PC-9 (cell line): ENCODE data around the gene CARMIL3. TPM values are rescaled to one million over a fixed set of nuclear protein-coding genes. Genes with fewer than 3 reads are reported as not detected.

ENCODE experiments used
- BruUV-seq: library from RNA; stranded (reverse); fragments of 400-500 nt; replicated peaks from 2 replicates; lab custom pipeline; 2021; lab: Mats Ljungman, UMichigan
- CTCF ChIA-PET: fragments of 300-600 bp; sonication (Branson Sonifier 250); formaldehyde crosslinking; loops from one replicate; lab custom pipeline; 2022; ENCODE audit warnings: antibody characterized with exemption; lab: Charles Lee
- POLR2A ChIA-PET: fragments of 300-600 bp; sonication (Branson Sonifier 250); formaldehyde crosslinking; loops from one replicate; lab custom pipeline; 2022; ENCODE audit warnings: antibody characterized with exemption; ENCODE audit not compliant: unreplicated experiment; lab: Charles Lee
- DNase-seq, 2 experiments: peaks; one replicate each; pipeline versions ENCODE4 v3.0.0 to v3.0.0-alpha.2; 2015 to 2022; ENCODE audit warnings: mixed read lengths in 1 of 2
- H2AFZ ChIP-seq: fragments of 200-600 bp; sonication (generic); 2 replicates; pipeline ENCODE4 v1.8.1; 2017; ENCODE audit warnings: antibody characterized with exemption
- H3F3A ChIP-seq: fragments of 200-600 bp; sonication (generic); 2 replicates; pipeline ENCODE4 v1.8.1; 2017; ENCODE audit warnings: antibody characterized with exemption, mild to moderate bottlenecking, low read depth; ENCODE audit not compliant: insufficient read depth
- H3K27ac ChIP-seq: fragments of 200-600 bp; sonication (generic); 2 replicates; pipeline ENCODE4 v1.6.1; 2016; ENCODE audit warnings: mixed run types
- H3K27me3 ChIP-seq: fragments of 200-600 bp; sonication (generic); 2 replicates; pipeline ENCODE4 v1.6.1; 2016; ENCODE audit warnings: low read depth, mixed run types; ENCODE audit not compliant: insufficient read depth
- H3K36me3 ChIP-seq: fragments of 200-600 bp; sonication (generic); 2 replicates; pipeline ENCODE4 v1.6.1; 2016; ENCODE audit warnings: low read depth, mixed run types
- H3K4me1 ChIP-seq: fragments of 200-600 bp; sonication (generic); replicated peaks from 2 replicates; pipeline ENCODE4 v1.6.1; 2016; ENCODE audit warnings: mixed run types; ENCODE audit not compliant: insufficient read depth
- H3K4me2 ChIP-seq: fragments of 200-600 bp; sonication (generic); 2 replicates; pipeline ENCODE4 v1.6.1; 2017; ENCODE audit warnings: mixed run types
- H3K4me3 ChIP-seq: fragments of 200-600 bp; sonication (generic); 2 replicates; pipeline ENCODE4 v1.6.1; 2016; ENCODE audit warnings: mixed run types
- H3K79me2 ChIP-seq: fragments of 200-600 bp; sonication (generic); 2 replicates; pipeline ENCODE4 v1.6.1; 2017; ENCODE audit warnings: low read depth, mixed run types
- H3K9me2 ChIP-seq: fragments of 200-600 bp; sonication (generic); 2 replicates; pipeline ENCODE4 v1.8.1; 2017; ENCODE audit warnings: mild to moderate bottlenecking; ENCODE audit not compliant: insufficient read depth
- H3K9me3 ChIP-seq: fragments of 200-600 bp; sonication (generic); 2 replicates; pipeline ENCODE4 v1.8.1; 2016; ENCODE audit warnings: low read depth; ENCODE audit not compliant: insufficient read depth
- H4K20me1 ChIP-seq: fragments of 200-600 bp; sonication (generic); 2 replicates; pipeline ENCODE4 v1.8.1; 2017; ENCODE audit not compliant: insufficient read depth
- EZH2 ChIP-seq: fragments of 200-600 bp; sonication (generic); IDR thresholded peaks from 2 replicates; pipeline ENCODE4 v1.8.0; 2017; ENCODE audit warnings: antibody characterized with exemption, low read depth
- intact Hi-C: fragments of 100-400 bp; cut with micrococcal nuclease; formaldehyde crosslinking; loops from one replicate; pipeline ENCODE4 v1.10.0; 2022; ENCODE audit not compliant: unreplicated experiment
- total RNA-seq: library from RNA; stranded (reverse); gene quantifications from 2 replicates; pipeline ENCODE4 v1.2.3, GENCODE V29; 2021
- TF ChIP-seq, protein P1 (sequence below): fragments of 200-600 bp; sonication (generic); conservative IDR thresholded peaks from 2 replicates; pipeline ENCODE4 v1.6.1; 2017; ENCODE audit warnings: mixed run types, antibody characterized with exemption, mild to moderate bottlenecking, moderate library complexity

CARMIL3 gene
- total RNA-seq, 1 experiment from 2014 or later, result not detected

DNA sequence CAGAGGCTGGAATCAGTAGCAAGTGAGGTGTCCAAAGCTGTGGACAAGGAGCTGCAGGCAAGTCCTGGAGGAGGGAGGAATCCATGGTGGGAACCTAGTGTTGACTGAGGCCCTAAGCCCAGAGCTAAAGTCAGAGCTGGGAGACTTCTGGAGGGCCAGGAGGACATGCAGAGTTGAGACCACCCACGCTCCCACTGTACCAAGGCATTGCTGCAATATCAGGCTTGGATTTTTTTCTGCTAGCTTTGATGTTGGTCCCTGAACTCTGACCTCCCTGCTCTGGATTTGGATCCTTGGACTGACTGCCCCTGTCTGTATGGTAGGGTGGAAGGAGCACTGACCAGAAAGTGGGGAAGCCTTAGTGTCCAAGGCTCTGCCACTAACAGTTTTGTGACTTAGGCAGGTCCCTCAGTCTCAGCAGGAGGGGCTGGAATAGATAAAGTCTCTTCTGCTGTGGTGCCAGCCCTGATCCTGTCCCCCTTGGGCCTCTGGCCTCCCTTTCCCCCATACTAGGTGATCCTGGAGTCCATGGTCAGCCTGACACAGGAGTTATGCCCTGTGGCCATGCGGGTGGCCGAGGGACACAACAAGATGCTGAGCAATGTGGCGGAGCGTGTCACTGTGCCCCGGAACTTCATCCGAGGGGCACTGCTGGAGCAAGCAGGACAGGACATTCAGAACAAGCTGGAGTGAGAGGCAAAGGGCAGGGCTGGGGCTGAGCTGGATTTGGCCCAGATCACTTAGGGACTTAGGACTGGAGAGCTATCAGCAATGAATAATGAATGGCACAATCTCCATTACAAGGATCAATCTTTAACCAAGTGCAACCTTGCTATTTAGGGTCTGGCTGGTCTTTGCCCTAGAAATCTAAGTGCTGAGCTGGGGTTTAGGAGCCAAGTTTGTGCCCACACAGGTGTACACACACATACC is 9.4 kb downstream of the CARMIL3 start:
- POLR2A ChIA-PET, result interaction anchor here (0.6 kb wide), 1 partner anchor 342 kb away, joined by 3 read pairs; no protein-coding TSS in a partner anchor
- TF ChIP-seq EZH2, result no peak
- TF ChIP-seq, protein P1, sequence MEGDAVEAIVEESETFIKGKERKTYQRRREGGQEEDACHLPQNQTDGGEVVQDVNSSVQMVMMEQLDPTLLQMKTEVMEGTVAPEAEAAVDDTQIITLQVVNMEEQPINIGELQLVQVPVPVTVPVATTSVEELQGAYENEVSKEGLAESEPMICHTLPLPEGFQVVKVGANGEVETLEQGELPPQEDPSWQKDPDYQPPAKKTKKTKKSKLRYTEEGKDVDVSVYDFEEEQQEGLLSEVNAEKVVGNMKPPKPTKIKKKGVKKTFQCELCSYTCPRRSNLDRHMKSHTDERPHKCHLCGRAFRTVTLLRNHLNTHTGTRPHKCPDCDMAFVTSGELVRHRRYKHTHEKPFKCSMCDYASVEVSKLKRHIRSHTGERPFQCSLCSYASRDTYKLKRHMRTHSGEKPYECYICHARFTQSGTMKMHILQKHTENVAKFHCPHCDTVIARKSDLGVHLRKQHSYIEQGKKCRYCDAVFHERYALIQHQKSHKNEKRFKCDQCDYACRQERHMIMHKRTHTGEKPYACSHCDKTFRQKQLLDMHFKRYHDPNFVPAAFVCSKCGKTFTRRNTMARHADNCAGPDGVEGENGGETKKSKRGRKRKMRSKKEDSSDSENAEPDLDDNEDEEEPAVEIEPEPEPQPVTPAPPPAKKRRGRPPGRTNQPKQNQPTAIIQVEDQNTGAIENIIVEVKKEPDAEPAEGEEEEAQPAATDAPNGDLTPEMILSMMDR, result no peak
- no peaks in the 10 kb centered on the region for H3K9me3 ChIP-seq
- H3K9me2 ChIP-seq, result no peaks in the 10 kb centered on the region
- no peak overlapping the region for H3K4me2 ChIP-seq
- H4K20me1 ChIP-seq, result no peaks in the 10 kb centered on the region
- H3K36me3 ChIP-seq, result no peaks in the 10 kb centered on the region
- H3K27ac ChIP-seq, result no peak overlapping the region
- BruUV-seq, result no TSS peak
- H2AFZ ChIP-seq, result no peak overlapping the region
- no peaks in the 10 kb centered on the region for H3K4me1 ChIP-seq
- CTCF ChIA-PET, result no interaction called here
- H3F3A ChIP-seq, result no peaks in the 10 kb centered on the region
- H3K27me3 ChIP-seq, result 0 out of 2 replicates have a peak, but pooled peaks cover 11% of the 10 kb centered on the region
- intact Hi-C loops, result no loop called here
- no peaks in the 10 kb centered on the region for H3K79me2 ChIP-seq
- no peak for DNase-seq
- no peak overlapping the region for H3K4me3 ChIP-seq

DNA sequence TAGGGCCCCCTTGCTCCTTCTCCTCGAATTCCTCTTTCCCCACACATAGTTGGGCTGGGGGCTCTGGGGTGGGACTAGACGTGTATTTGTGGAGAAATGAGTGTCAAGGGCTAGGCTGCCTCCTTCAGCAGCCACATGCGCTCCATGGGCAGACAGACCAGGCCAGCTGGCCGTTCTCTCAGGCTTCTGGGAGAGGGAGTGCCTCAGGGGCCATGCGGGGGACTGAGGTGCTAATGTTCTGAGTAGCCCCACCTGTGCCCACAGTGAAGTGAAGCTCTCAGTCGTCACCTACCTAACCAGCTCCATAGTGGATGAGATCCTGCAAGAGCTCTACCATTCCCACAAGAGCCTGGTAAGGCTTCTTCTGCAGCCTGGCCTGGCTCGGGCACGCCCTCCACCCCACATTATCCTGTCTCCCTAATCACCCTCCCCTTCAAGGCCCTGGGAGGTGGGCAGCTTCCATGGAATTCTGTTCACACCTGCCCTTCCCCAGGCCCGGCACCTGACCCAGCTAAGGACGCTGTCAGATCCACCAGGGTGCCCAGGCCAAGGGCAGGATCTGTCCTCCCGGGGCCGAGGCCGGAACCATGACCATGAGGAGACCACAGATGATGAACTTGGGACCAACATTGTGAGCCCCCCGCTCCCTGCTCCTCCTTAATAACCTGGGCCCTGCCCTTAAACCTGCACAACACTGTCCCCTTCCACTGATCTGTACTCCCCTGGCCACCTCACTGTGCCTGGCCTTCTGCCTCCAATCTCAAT is 10.6 kb downstream of the CARMIL3 start:
- intact Hi-C loops, result no loop called here
- POLR2A ChIA-PET, result no interaction called here

More for the DNA sequence above, 10.6 kb downstream of the CARMIL3 start:
- Histone ChIP-seq H3K79me2 (no peaks in the 10 kb centered on the region), H2AFZ (no peak overlapping the region), H3K27me3 (0 out of 2 replicates have a peak, but pooled peaks cover under 1% of the 10 kb centered on the region), H3K4me2 (no peak overlapping the region), H3K36me3 (no peaks in the 10 kb centered on the region), H3F3A (no peaks in the 10 kb centered on the region), H3K27ac (no peak overlapping the region), H3K9me2 (no peaks in the 10 kb centered on the region), H3K4me3 (no peak overlapping the region), H3K9me3 (no peaks in the 10 kb centered on the region), H4K20me1 (no peaks in the 10 kb centered on the region), H3K4me1 (no peaks in the 10 kb centered on the region)
- no peak for DNase-seq
- CTCF ChIA-PET, result no interaction called here
- TF ChIP-seq, protein P1, result no peak
- TF ChIP-seq EZH2, result no peak
- BruUV-seq, result no TSS peak
